Suprapubic skin (tissue), 3 donors: ENCODE results near the gene UBE2S.

ENCODE experiments used
- EP300 ChIP-seq: sonication (generic); formaldehyde crosslinking; IDR thresholded peaks from one replicate; pipeline ENCODE4 v1.6.1; 2017; ENCODE audit warnings: antibody characterized with exemption
- TF ChIP-seq, protein P1 (sequence below), 2 donors: fragments of 200-600 bp in 1 of 2; fragments of 450-650 bp in 1 of 2; sonication (generic) in 1 of 2; IDR thresholded peaks; one replicate each; pipeline ENCODE4 v1.5.1; 2016 to 2019; ENCODE audit warnings: antibody characterized with exemption in 2 of 2, mild to moderate bottlenecking in 1 of 2, moderate library complexity in 1 of 2

DNA sequence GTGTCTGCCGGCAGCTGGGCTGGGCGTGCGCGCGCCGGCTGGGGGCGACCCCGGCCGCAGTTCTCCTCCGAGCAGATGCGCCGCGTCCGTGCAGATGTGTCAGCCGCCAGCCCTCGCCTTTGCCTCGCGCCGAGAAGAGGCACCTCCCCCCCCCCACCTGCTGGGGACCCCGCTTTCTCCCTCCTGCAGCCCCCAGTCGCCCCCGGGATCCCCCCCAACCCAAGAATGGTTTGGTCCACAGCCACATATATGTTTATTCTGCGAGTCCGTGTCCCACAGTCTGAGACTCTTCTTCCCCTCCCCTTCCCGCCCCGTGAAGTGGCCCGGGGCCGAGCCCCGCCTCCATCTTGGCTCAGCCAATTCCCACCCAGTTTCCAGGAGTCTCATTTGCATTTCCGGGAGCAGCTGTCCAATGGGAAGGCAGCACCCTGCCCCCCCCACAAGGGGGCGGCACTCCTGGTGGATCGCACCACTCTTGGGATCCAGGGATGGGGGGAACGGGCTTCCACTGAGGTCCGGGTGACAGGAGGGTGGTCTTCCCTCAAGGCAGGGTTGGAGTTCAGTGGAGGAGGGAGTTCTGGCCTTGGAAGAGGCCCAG, 45.3 kb upstream of the UBE2S start:
- TF ChIP-seq, protein P1, sequence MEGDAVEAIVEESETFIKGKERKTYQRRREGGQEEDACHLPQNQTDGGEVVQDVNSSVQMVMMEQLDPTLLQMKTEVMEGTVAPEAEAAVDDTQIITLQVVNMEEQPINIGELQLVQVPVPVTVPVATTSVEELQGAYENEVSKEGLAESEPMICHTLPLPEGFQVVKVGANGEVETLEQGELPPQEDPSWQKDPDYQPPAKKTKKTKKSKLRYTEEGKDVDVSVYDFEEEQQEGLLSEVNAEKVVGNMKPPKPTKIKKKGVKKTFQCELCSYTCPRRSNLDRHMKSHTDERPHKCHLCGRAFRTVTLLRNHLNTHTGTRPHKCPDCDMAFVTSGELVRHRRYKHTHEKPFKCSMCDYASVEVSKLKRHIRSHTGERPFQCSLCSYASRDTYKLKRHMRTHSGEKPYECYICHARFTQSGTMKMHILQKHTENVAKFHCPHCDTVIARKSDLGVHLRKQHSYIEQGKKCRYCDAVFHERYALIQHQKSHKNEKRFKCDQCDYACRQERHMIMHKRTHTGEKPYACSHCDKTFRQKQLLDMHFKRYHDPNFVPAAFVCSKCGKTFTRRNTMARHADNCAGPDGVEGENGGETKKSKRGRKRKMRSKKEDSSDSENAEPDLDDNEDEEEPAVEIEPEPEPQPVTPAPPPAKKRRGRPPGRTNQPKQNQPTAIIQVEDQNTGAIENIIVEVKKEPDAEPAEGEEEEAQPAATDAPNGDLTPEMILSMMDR (IDR thresholded peaks at IDR 0.05), result no peak
- TF ChIP-seq EP300, result no peak
